Right lobe of liver (tissue), 6 donors: ENCODE data around the gene PLEKHA3. TPM values are rescaled to one million over a fixed set of nuclear protein-coding genes. Genes with fewer than 3 reads are reported as not detected.

Source experiments
- ATAC-seq, 4 donors: fragments of 200-7000 bp; cut with Tn5 transposase; one replicate each; pipeline ENCODE4 v1.9.1; 2020; ENCODE audit warnings: mild to moderate bottlenecking in 4 of 4, moderate library complexity in 4 of 4
- DNase-seq, 3 donors: peaks; one replicate each; pipeline ENCODE4 v3.0.0-alpha.2; 2020
- H3K27ac ChIP-seq, 3 donors: fragments of 200-600 bp; one replicate each; pipeline ENCODE4 v1.8.0; 2022
- H3K27me3 ChIP-seq, 2 donors: fragments of 200-600 bp; one replicate each; pipeline ENCODE4 v1.8.0; 2022
- H3K36me3 ChIP-seq, 4 donors: fragments of 200-600 bp; sonication (generic) in 1 of 4; one replicate each; pipeline versions ENCODE4 v1.5.1 to v1.8.0; 2017 to 2022; ENCODE audit warnings: control low read depth in 1 of 4
- H3K4me1 ChIP-seq, 4 donors: fragments of 200-600 bp; sonication (generic) in 1 of 4; one replicate each; pipeline versions ENCODE4 v1.5.1 to v1.8.0; 2017 to 2022; ENCODE audit warnings: control low read depth in 1 of 4
- H3K4me3 ChIP-seq, 3 donors: fragments of 200-600 bp; one replicate each; pipeline ENCODE4 v1.8.0; 2022
- H3K9me3 ChIP-seq, 4 donors: fragments of 200-600 bp; sonication (generic) in 1 of 4; one replicate each; pipeline versions ENCODE4 v1.5.1 to v1.8.0; 2017 to 2022; ENCODE audit warnings: control low read depth in 1 of 4
- POLR2A ChIP-seq: fragments of 450-650 bp; IDR thresholded peaks from one replicate; pipeline ENCODE4 v1.6.1; 2017; ENCODE audit warnings: antibody characterized with exemption, mild to moderate bottlenecking
- WGBS: methylation state at CpG from one replicate; pipeline ENCODE4 v1.1.6; 2018; ENCODE audit warnings: low coverage, low lambda C conversion rate; ENCODE audit not compliant: insufficient coverage; ENCODE audit errors: missing lambda C conversion rate; 5-methylcytosine and 5-hydroxymethylcytosine counted together
- intact Hi-C, 2 donors: fragments of 100-400 bp; cut with DNase I; formaldehyde crosslinking; loops; one replicate each; pipeline versions ENCODE4 v1.11.2 to v1.14.1; 2022
- total RNA-seq, 6 experiments: library from RNA; depleted of rRNA in 2 of 6; stranded (reverse); fragments of >200 nt in 2 of 6; fragmentation: NEBNext Ultra II Directional in 3 of 6; extraction: Animal tissue kit (Norgen Biotek cat#: 25700) in 3 of 6; gene quantifications; one replicate each; pipeline versions ENCODE4 v1.1.0 to v1.2.4, GENCODE V29; 2016 to 2023
- TF ChIP-seq, protein P1 (sequence below), 4 donors: fragments of 200-600 bp in 3 of 4; fragments of 450-650 bp in 1 of 4; IDR thresholded peaks; one replicate each; pipeline versions ENCODE4 v1.5.1 to v1.8.0; 2016 to 2022; ENCODE audit warnings: antibody characterized with exemption in 4 of 4, mild to moderate bottlenecking in 2 of 4
- donor health status: DM: no; HTN: yes; CAD: no.
- donor health status: DM: no; HTN: no; CAD: no.
- donor health status: DM: no; HTN: no; CAD: no.
- donor health status: DM: no; HTN: yes; CAD: no.
- donor health status: DM: no; HTN: yes; CAD: no.

PLEKHA3 gene
- total RNA-seq, 6 experiments from 2014 or later, result 4.4 to 21.2 (median 15.1) TPM

DNA sequence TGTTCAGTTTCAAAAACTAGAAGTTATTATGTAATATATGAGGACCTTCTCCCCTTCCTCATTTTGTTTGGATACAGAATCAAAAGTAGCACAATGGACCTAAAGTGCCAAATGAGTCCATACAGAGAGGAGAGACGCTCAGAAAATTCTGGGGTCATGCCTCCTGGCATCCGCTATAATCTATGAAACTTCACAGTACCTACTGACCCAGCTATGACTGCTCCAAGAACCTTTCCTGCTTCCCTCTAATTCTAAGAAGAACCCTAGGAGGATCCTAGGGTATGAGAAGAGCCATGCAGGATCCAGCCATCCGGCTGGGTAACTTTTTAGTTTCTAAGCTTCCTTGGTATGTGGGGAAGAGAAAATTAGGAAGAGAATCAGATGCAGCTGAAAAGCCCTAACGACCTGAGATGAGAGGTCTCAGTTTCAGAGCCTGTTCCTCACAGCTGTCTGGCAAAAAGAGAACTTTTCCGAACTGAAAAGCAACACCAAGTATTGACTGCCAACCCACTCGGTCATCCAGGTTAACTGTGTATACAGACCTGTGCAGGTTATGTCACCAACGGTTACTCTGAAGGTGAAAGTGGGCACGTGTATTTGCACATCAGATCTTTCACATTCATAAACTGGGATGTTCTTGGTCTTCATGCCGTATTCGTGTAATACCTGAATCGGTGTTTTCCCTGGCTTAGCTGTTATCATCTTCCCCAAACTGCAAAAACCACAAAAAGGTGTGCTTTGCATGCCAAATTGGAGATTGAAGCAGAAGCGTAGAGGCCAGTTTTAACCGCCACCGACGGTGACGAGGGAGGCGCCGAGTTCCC is 30.3 kb upstream of the PLEKHA3 start:
- DNase-seq (peak in 1 of 3 donors; percentile 79), ATAC-seq (peak; percentile 13 to 47 (median 24))
- H3K4me1 ChIP-seq, result peaks cover 0 to 16% (median 6%) of the 10 kb centered on the region in 4 donors
- TF ChIP-seq POLR2A, result no peak
- TF ChIP-seq, protein P1, sequence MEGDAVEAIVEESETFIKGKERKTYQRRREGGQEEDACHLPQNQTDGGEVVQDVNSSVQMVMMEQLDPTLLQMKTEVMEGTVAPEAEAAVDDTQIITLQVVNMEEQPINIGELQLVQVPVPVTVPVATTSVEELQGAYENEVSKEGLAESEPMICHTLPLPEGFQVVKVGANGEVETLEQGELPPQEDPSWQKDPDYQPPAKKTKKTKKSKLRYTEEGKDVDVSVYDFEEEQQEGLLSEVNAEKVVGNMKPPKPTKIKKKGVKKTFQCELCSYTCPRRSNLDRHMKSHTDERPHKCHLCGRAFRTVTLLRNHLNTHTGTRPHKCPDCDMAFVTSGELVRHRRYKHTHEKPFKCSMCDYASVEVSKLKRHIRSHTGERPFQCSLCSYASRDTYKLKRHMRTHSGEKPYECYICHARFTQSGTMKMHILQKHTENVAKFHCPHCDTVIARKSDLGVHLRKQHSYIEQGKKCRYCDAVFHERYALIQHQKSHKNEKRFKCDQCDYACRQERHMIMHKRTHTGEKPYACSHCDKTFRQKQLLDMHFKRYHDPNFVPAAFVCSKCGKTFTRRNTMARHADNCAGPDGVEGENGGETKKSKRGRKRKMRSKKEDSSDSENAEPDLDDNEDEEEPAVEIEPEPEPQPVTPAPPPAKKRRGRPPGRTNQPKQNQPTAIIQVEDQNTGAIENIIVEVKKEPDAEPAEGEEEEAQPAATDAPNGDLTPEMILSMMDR (IDR thresholded peaks at IDR 0.05), result no peak
- no peaks in the 10 kb centered on the region for H3K9me3 ChIP-seq
- peaks cover 0 to 33% (median 12%) of the 10 kb centered on the region in 4 donors for H3K36me3 ChIP-seq
- no peaks in the 10 kb centered on the region for H3K27me3 ChIP-seq
- 4% methylated on average over 18 of the region's 18 CpGs for WGBS
- peak overlapping the region; percentile 92 to 98 (median 93) for H3K27ac ChIP-seq
- H3K4me3 ChIP-seq, result peak overlapping the region; percentile 72 to 88 (median 88)
- intact Hi-C loops, result no loop called here

DNA sequence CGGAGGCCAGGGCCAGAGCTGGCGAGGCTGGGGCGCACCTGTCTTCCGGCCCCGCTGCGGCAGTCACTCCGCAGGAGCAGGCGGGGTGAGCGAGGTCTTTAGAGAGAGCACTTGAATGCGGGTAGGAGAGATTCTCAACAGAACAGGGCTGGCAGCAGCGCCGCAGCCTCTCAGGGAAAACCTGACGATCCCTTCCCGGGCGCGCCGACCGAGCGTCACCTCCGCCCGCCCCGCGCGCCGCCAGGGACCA is 29.8 kb upstream of the PLEKHA3 start:
- no peak for TF ChIP-seq POLR2A
- TF ChIP-seq, protein P1 (IDR thresholded peaks at IDR 0.05), result no peak
- no peaks in the 10 kb centered on the region for H3K9me3 ChIP-seq
- no peaks in the 10 kb centered on the region for H3K27me3 ChIP-seq
- intact Hi-C loops, result no loop called here
- peaks cover 0 to 16% (median 6%) of the 10 kb centered on the region in 4 donors for H3K4me1 ChIP-seq
- no peak for ATAC-seq
- WGBS, result 0% methylated on average over 8 of the region's 25 CpGs
- H3K27ac ChIP-seq, result peak overlapping the region; percentile 92 to 98 (median 93)
- peaks cover 0 to 28% (median 12%) of the 10 kb centered on the region in 4 donors for H3K36me3 ChIP-seq
- peak overlapping the region; percentile 72 to 88 (median 88) for H3K4me3 ChIP-seq
- DNase-seq, result no peak

DNA sequence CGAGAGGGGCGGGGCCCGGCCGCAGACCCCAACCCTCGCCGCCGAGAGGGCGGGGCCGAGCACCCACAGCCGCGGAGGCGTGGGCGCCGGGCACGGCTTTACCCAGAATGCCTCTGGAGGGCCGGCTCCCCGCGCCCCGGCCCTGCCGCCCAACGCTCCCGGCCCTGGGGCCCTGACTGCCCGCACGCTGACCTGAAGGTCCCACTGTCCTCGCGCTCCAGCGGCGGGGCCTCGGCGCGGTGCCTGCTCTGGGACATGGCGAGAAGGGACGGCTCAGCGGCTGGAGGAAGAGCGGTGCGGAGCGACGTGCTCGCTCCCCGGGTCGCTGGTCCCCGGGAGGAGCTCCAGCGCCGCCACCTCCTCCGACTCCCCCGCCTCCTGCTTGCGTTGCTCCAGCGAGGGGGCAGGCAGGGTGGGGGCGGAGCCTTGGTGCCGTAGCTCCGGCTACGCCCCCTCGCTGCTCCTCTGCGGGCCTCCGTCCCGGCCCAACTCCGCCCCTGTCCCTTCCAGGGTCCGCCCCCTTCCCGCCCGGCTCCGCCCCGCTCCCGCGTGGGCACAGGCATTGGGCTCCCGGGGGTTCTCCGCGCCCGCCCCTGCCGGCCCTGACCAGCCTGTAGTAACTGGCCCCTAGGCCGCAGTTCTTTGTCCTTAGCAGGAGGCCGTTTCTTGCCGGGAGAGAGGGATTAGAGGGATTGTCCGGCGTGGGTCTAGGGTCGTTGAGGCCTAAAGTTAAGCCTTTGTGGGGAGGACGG is 29.3 kb upstream of the PLEKHA3 start, which contains the start of the genes PJVK and PRKRA:
Gene PJVK (plus strand): TSS at position 605 of the 752 bp plus-strand sequence. CDS start 2,032 bp downstream, outside the sequence.
Gene PRKRA (minus strand): TSS at position 402 of the 752 bp plus-strand sequence. CDS start 145 bp downstream, at position 257.
- Histone ChIP-seq H3K4me1 (peaks cover 0 to 16% (median 6%) of the 10 kb centered on the region in 4 donors), H3K36me3 (peaks cover 0 to 23% (median 12%) of the 10 kb centered on the region in 4 donors), H3K9me3 (no peaks in the 10 kb centered on the region), H3K27ac (peak within 1 kb of the TSS; percentile 92 to 98 (median 93)), H3K4me3 (peak within 1 kb of the TSS; percentile 72 to 88 (median 88)), H3K27me3 (no peaks in the 10 kb centered on the region)
- intact Hi-C loops, result no loop called here
- 0% methylated on average over 16 of the region's 76 CpGs for WGBS
- ATAC-seq, result peak; percentile 95 to 99 (median 96)
- TF ChIP-seq, protein P1 (IDR thresholded peaks at IDR 0.05), result peak in 1 of 4 donors; percentile 29
- peak; percentile 98 for TF ChIP-seq POLR2A
- DNase-seq, result peak; percentile 99

DNA sequence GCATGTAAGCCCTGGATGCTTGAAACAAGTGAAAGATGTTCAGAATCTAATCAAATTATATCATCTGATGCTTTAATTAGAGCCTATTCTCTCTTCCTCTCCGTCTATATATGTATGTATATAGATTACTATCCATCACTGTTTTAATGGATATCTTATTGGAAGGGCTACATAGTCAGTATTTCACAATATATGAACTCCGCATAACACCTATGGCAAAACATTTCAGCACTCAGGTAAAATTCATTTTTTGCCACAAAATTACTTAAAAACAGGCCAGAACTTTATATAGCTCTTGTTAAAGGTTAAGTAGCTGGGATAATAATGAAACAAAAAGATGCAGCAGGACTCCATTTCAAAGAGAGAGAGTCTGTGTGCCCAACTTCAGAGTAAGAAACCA is 27.9 kb upstream of the PLEKHA3 start:
- no peak overlapping the region for H3K27ac ChIP-seq
- ATAC-seq (no peak), DNase-seq (no peak)
- peaks cover 0 to 11% (median 5%) of the 10 kb centered on the region in 4 donors for H3K36me3 ChIP-seq
- H3K4me1 ChIP-seq, result peaks cover 0 to 16% (median 6%) of the 10 kb centered on the region in 4 donors
- TF ChIP-seq POLR2A, result no peak
- TF ChIP-seq, protein P1 (IDR thresholded peaks at IDR 0.05), result no peak
- no peak overlapping the region for H3K4me3 ChIP-seq
- no peaks in the 10 kb centered on the region for H3K27me3 ChIP-seq
- H3K9me3 ChIP-seq, result no peaks in the 10 kb centered on the region
- 83% methylated on average over 2 of the region's 2 CpGs for WGBS
- intact Hi-C loops, result no loop called here
